Uterus (tissue), 4 donors: ENCODE measurements around the gene RAB18. TPM values are rescaled to one million over a fixed set of nuclear protein-coding genes. Genes with fewer than 3 reads are reported as not detected.
A peak's percentile ranks its signal among the peaks of the same experiment; 100 is the strongest.

Experiments used
- DNase-seq, 2 donors: peaks; one replicate each; pipeline ENCODE4 v3.0.0-alpha.2; 2019 to 2020
- H3K27ac ChIP-seq, 2 donors: fragments of 200-600 bp; sonication (generic); 1 replicate in 1 of 2; 2 replicates in 1 of 2; pipeline ENCODE4 v1.5.1; 2016 to 2018
- H3K27me3 ChIP-seq, 2 donors: fragments of 200-600 bp; sonication (generic); one replicate each; pipeline ENCODE4 v1.5.1; 2018 to 2019; ENCODE audit warnings: control low read depth in 1 of 2
- H3K36me3 ChIP-seq, 2 donors: fragments of 200-600 bp; sonication (generic); one replicate each; pipeline ENCODE4 v1.5.1; 2019; ENCODE audit warnings: control low read depth in 1 of 2
- H3K4me1 ChIP-seq, 2 donors: fragments of 200-600 bp; sonication (generic); one replicate each; pipeline ENCODE4 v1.5.1; 2018 to 2019; ENCODE audit warnings: control low read depth in 1 of 2
- H3K4me3 ChIP-seq, 2 donors: fragments of 200-600 bp; sonication (generic); 1 replicate in 1 of 2; 2 replicates in 1 of 2; pipeline ENCODE4 v1.5.1; 2018 to 2019; ENCODE audit warnings: mild to moderate bottlenecking in 1 of 2
- H3K9me3 ChIP-seq, 2 donors: fragments of 200-600 bp; sonication (generic); one replicate each; pipeline ENCODE4 v1.5.1; 2019; ENCODE audit warnings: control low read depth in 1 of 2
- POLR2A ChIP-seq, 2 donors: fragments of 450-650 bp; IDR thresholded peaks; one replicate each; pipeline ENCODE4 v1.6.1; 2016; ENCODE audit warnings: antibody characterized with exemption in 2 of 2, mild to moderate bottlenecking in 1 of 2, moderate library complexity in 1 of 2
- intact Hi-C: fragments of 100-400 bp; cut with DNase I; formaldehyde crosslinking; loops from one replicate; pipeline ENCODE4 v1.15.1; 2023; ENCODE audit warnings: low total_unique reads
- total RNA-seq, 4 donors: library from RNA; depleted of rRNA in 3 of 4; stranded (reverse); fragments of >200 nt in 3 of 4; gene quantifications; one replicate each; pipeline versions ENCODE4 v1.1.0 to v1.2.4, GENCODE V29; 2014 to 2023
- TF ChIP-seq, protein P1 (sequence below), 4 experiments: fragments of 200-600 bp in 2 of 4; fragments of 450-650 bp in 2 of 4; sonication (generic) in 2 of 4; IDR thresholded peaks; one replicate each; pipeline ENCODE4 v1.5.1; 2016 to 2019; ENCODE audit warnings: antibody characterized with exemption in 4 of 4, mild to moderate bottlenecking in 2 of 4, moderate library complexity in 1 of 4
- donor health status: DM: yes; HTN: yes; CAD: no.

The RAB18 gene
- total RNA-seq, 4 donors from 2014 or later = 20.6 to 94.4 (median 48.2) TPM

DNA sequence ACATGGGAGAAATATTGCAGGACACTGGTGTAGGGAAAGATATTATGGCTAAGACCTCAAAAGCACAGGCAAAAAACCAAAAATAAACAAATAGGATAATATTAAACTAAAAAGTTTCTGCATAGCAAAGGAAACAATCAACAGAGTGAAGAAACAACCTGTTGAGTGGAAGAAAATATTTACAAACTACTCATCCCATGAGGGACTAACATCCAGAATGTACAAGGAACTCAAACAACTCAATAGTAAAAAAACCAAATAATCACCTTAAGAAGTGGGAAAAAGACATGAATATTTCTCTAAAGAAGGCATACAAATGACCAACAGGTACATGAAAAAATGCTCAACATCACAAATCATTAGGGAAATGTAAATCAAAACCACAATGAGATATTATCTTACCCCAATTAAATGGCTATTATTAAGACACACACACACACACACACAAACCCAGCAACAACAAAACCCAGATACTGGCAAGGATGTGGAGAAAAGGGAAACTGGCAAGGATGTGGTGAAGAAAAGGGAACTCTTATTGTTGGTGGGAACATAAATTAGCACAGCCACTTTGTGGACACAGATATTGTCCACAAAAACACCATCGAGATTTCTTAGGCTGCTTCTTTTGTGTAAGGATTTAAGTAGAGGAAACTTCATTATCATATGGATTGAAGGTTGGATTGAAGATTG, 9.8 kb upstream of the RAB18 start:
- intact Hi-C loops = no loop called here
- Histone ChIP-seq H3K4me1 (no peaks in the 10 kb centered on the region), H3K9me3 (no peaks in the 10 kb centered on the region), H3K27me3 (no peaks in the 10 kb centered on the region), H3K36me3 (no peaks in the 10 kb centered on the region), H3K27ac (no peak overlapping the region), H3K4me3 (no peak overlapping the region)
- DNase-seq = no peak
- TF ChIP-seq POLR2A (IDR thresholded peaks at IDR 0.05) = no peak
- TF ChIP-seq, protein P1, sequence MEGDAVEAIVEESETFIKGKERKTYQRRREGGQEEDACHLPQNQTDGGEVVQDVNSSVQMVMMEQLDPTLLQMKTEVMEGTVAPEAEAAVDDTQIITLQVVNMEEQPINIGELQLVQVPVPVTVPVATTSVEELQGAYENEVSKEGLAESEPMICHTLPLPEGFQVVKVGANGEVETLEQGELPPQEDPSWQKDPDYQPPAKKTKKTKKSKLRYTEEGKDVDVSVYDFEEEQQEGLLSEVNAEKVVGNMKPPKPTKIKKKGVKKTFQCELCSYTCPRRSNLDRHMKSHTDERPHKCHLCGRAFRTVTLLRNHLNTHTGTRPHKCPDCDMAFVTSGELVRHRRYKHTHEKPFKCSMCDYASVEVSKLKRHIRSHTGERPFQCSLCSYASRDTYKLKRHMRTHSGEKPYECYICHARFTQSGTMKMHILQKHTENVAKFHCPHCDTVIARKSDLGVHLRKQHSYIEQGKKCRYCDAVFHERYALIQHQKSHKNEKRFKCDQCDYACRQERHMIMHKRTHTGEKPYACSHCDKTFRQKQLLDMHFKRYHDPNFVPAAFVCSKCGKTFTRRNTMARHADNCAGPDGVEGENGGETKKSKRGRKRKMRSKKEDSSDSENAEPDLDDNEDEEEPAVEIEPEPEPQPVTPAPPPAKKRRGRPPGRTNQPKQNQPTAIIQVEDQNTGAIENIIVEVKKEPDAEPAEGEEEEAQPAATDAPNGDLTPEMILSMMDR (IDR thresholded peaks at IDR 0.05) = no peak

DNA sequence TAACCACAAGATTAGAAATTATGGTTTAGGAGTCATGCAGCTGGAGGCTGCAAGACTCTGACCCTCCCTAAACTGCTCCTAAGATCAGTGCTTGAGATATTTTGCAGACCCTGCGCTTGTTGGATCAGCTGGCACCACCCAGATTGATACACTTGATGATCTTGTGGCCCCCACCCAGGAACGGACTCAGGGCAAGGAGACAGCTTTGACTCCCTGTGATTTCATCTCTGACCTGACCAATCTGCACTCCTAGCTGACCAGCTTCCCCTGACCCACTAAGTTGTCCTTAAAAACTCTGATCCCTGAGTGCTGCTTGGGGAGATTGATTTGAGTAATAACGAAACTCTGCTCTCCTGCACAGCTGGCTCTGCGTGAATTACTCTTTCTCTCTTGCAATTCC, 8.0 kb upstream of the RAB18 start:
- Histone ChIP-seq H3K36me3 (no peaks in the 10 kb centered on the region), H3K27me3 (no peaks in the 10 kb centered on the region), H3K9me3 (no peaks in the 10 kb centered on the region), H3K4me1 (no peaks in the 10 kb centered on the region), H3K4me3 (no peak overlapping the region), H3K27ac (no peak overlapping the region)
- intact Hi-C loops = no loop called here
- no peak for DNase-seq
- no peak for TF ChIP-seq POLR2A (IDR thresholded peaks at IDR 0.05)
- TF ChIP-seq, protein P1 (IDR thresholded peaks at IDR 0.05) = no peak

- no peaks in the 10 kb centered on the region for H3K36me3 ChIP-seq
- H3K4me1 ChIP-seq = no peaks in the 10 kb centered on the region
- H3K9me3 ChIP-seq = no peaks in the 10 kb centered on the region
- no peak overlapping the region for H3K4me3 ChIP-seq
- no peaks in the 10 kb centered on the region for H3K27me3 ChIP-seq
- no peak for DNase-seq
- no peak for TF ChIP-seq POLR2A (IDR thresholded peaks at IDR 0.05)
- TF ChIP-seq, protein P1 (IDR thresholded peaks at IDR 0.05) = no peak
- intact Hi-C loops = no loop called here
- no peak overlapping the region for H3K27ac ChIP-seq
Observed at GRCh38 chr10:27500096-27500495, 4.0 kb upstream of the RAB18 start.

DNA sequence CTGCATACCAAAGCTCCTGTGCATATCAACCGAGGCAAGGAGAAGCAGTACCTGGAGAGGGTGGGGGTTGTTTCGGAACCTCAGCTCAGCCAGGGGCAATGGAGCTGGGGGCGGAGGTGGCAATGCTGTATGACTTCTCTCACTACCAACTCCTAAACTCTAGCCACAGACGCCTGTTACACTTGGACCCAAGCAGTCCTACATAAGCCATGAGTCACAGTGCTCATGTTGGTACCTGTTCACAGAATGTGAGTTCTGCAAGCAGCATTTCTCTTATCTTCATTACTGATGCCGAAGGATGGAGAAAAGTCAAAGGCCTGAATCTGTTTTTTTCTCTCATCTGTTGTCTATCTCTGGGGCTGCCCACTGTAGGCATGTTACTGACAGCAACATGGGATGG, 3.2 kb upstream of the RAB18 start:
- intact Hi-C loops = no loop called here
- TF ChIP-seq POLR2A (IDR thresholded peaks at IDR 0.05) = no peak
- TF ChIP-seq, protein P1 (IDR thresholded peaks at IDR 0.05) = no peak
- Histone ChIP-seq H3K27ac (no peak overlapping the region), H3K36me3 (no peaks in the 10 kb centered on the region), H3K4me1 (no peaks in the 10 kb centered on the region), H3K4me3 (no peak overlapping the region), H3K27me3 (no peaks in the 10 kb centered on the region), H3K9me3 (no peaks in the 10 kb centered on the region)
- DNase-seq = no peak

DNA sequence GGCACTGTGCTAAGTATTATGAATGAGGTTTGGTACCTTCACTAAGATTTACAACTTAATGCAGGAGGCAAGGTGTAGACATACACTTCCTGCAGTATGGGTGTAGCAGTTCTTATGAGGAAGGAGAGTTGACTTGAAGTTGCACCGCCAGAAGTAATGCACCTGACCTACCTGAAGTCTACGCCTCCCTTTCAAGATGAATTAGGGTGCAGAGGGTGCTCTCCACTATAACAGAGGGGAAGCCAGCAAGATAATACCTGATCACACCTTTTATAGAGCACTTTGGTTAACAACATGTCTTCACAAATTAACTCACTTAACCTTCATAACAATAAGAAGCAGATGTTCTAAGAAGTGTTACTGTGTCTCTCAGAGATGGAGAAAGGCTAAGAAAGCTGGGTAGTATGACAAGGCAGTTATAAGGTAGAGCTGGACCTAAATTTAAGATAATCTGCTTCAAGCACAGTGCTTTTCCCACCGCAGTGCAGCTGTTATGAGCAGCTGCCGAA, 552 bp upstream of the RAB18 start:
- H3K4me3 ChIP-seq = peak overlapping the region; percentile 68 to 84
- H3K27ac ChIP-seq = peak overlapping the region; percentile 73 to 90
- H3K27me3 ChIP-seq = no peaks in the 10 kb centered on the region
- no peaks in the 10 kb centered on the region for H3K36me3 ChIP-seq
- no peaks in the 10 kb centered on the region for H3K4me1 ChIP-seq
- no peaks in the 10 kb centered on the region for H3K9me3 ChIP-seq
- TF ChIP-seq, protein P1 (IDR thresholded peaks at IDR 0.05) = no peak
- no peak for TF ChIP-seq POLR2A (IDR thresholded peaks at IDR 0.05)
- intact Hi-C loops = no loop called here
- no peak for DNase-seq
